HFF-Myc (cell line): Measurements from ENCODE around the gene HIVEP3.

Experiments
- DNase-seq: peaks from one replicate; pipeline ENCODE4 v3.0.0-alpha.2; 2011; ENCODE audit warnings: low read depth; ENCODE audit errors: extremely low read depth
- H3K4me3 ChIP-seq: replicated peaks from 2 replicates; pipeline ENCODE4 v1.5.1; 2011; ENCODE audit warnings: low read depth, mild to moderate bottlenecking, control low read depth, low read length
- TF ChIP-seq, protein P1 (sequence below): IDR thresholded peaks from 2 replicates; pipeline ENCODE4 v1.5.1; 2012; ENCODE audit warnings: mild to moderate bottlenecking, low read depth, low read length, control low read depth; ENCODE audit errors: missing control alignments

Gene HIVEP3

DNA sequence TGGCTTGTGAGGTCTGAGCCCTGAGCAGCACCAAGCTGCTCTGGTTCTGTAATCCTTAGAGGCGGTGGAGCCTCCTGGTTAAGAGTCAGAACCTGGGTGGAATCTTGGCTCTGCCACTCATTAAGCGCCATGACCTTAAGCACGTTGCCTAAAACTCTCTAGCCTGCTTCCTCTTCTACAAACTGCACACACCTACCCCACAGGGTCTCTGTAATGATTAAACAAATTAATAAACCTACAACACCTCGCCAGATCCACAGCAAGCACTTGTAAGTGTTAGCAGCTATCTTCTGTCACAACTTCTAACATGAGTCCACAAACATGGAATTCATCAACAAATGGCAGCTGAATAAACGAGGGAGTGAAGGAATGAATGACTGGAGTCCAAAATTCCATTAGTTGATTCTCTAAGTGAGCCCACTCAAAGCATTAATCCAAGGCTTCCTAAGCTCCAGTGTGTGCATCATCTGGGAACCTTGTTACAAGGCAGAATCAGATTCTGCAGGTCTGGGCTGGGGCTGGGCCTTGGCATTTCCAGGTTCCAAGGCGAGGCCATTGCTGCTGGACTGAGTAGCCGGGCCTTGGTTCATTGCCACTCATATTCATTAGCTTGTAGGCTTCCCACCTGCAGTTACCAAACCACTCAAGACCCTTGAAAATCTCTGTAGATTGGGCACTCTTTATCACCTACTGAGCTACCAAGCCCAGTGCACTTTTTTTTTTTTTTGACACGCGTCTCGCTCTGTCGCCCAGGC, 168.6 kb downstream of the HIVEP3 start:
- DNase-seq, result no peak
- TF ChIP-seq, protein P1, sequence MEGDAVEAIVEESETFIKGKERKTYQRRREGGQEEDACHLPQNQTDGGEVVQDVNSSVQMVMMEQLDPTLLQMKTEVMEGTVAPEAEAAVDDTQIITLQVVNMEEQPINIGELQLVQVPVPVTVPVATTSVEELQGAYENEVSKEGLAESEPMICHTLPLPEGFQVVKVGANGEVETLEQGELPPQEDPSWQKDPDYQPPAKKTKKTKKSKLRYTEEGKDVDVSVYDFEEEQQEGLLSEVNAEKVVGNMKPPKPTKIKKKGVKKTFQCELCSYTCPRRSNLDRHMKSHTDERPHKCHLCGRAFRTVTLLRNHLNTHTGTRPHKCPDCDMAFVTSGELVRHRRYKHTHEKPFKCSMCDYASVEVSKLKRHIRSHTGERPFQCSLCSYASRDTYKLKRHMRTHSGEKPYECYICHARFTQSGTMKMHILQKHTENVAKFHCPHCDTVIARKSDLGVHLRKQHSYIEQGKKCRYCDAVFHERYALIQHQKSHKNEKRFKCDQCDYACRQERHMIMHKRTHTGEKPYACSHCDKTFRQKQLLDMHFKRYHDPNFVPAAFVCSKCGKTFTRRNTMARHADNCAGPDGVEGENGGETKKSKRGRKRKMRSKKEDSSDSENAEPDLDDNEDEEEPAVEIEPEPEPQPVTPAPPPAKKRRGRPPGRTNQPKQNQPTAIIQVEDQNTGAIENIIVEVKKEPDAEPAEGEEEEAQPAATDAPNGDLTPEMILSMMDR, result no peak

DNA sequence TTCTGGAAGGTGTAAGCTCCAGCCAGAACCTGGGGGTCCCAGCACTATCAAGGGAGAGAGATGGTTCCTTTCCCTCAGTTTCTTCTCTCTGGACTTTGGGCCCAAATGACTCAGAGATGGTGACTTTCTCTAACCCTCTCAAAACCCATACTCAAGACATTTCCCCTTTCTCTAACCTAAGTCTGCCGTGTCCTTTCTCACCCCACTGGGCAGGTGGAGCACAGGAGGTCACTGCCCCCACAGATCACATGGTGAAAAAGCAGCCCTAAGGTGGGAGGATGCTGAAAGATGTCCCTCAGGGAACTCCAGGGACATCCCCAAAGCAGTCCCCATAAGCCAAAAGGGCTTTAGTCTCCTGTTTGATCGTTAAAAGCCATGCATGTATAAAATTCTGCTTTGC, 173.7 kb downstream of the HIVEP3 start:
- H3K4me3 ChIP-seq, result no peak overlapping the region
- TF ChIP-seq, protein P1, result no peak
- DNase-seq, result no peak

More for the DNA sequence above, 168.6 kb downstream of the HIVEP3 start:
- H3K4me3 ChIP-seq, result no peak overlapping the region

DNA sequence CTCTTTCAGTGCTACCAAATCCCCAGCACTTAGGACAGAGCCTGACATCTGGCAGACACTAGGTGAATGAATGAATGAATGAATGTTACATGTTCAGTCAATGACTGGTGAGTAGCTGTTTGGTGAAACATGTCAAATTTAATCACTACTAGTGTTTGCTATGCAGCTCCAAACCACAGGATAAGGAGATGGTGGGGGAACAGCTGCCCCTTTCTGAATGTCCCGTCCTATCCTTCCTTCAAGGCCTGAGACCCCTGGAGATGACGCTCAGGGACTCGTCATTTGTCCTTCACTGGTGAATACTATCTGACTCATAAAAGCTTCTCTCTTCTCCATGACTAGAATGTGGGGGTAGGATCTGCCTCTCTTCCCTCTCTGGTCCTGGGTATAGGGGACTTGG, 175.4 kb downstream of the HIVEP3 start:
- H3K4me3 ChIP-seq, result no peak overlapping the region
- TF ChIP-seq, protein P1, result no peak
- DNase-seq, result no peak

DNA sequence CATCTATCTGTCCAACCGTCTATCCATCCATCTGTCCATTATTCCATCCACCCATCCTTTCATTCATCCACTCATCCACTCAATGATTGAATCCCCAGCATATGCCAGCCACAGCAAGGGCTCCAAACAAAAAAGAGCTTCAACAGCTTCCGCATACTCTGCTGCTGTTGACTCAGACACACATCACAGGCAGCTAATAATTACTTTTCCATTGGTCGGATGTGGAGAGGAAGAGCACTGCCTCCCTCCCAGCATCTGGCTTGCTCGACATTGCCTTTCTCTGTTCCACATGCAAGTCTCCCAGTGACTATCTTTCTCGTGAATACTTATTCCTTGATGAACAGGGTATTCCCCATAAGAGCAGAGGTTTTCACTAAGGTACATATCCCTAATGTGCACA, 176.5 kb downstream of the HIVEP3 start:
- H3K4me3 ChIP-seq, result no peak overlapping the region
- TF ChIP-seq, protein P1, result no peak
- DNase-seq, result no peak

DNA sequence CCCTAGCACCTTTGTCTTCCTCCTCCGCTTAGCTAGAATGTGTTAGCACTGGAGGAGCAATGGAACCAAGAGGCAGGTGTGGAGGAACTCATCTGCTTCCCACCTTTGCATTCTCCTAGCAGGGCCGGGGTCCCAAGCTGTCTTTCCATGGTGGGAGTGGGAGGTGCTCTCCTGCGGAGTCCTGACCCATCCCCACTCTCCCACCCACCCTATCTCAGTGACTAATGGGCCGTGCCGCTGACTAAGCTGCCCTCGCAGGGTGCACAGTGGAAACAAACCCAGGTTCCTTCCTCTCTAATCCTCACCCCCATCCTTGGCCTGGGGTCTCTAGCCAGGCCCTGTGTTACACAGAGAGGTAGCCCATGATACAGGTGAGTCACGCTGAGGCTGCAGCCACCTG, 177.5 kb downstream of the HIVEP3 start:
- no peak for DNase-seq
- no peak overlapping the region for H3K4me3 ChIP-seq
- TF ChIP-seq, protein P1, result no peak

DNA sequence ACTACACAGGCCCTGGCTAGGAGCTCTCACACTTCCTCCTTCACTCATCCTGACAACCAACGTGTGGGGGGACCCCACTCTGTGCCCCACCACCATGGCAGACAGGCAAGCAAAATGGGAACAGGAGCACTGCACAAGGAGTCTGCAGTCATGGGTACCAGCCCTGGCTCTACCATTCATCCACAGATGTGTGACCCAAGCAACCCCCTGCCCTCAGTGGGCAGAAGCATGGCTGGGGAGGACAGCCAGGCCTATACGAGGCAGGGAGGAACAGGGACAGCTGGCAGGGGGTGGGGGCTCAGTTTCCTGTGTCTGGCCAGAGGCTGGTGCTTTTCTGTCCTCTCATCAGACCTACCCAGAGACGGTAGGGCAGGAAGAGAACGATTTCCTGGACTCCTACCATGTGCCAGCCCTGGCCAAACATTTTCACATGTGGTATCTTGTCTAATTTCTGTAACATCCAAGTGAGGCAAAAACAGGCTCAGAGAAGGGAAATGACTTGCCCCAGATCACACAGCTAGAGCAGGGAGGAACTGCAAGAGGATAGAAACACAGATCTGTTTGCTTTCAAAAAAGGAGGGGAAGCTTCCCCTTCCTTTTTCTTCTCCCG, 178.0 kb downstream of the HIVEP3 start:
- H3K4me3 ChIP-seq, result no peak overlapping the region
- TF ChIP-seq, protein P1, result no peak
- no peak for DNase-seq
